Heart left ventricle (tissue), 13 donors: ENCODE measurements around the gene ZNF516.

Experiments used
- CTCF ChIP-seq, 12 donors: fragments of 200-600 bp; sonication (generic) in 4 of 12; IDR thresholded peaks; one replicate each; pipeline versions ENCODE4 v1.5.0 to v1.8.0; 2018 to 2022; ENCODE audit warnings: antibody characterized with exemption in 12 of 12, mild to moderate bottlenecking in 5 of 12
- POLR2A ChIP-seq, 2 donors: fragments of 450-650 bp; IDR thresholded peaks; one replicate each; pipeline ENCODE4 v1.6.1; 2017; ENCODE audit warnings: antibody characterized with exemption in 2 of 2, mild to moderate bottlenecking in 2 of 2, moderate library complexity in 2 of 2
- donor health status: ischemic (EF 13 %, LVEDD 7.1; RV severe dilation, severe dysfunction).
- donor health status: DM: no; HTN: yes; CAD: no.
- donor health status: DM: no; HTN: no; CAD: no.
- donor health status: ischemic (EF 25% LVEDD 6.9; RV normal size, moderate dysfunction).
- donor health status: ischemic (EF 25% LVEDD 5.7; RV mildly dilated, moderate dysfunction).
- donor health status: ischemic (EF 35%, LVEDD 5.7; RV mildly dilated, moderate dysfunction).
- donor health status: nonischemic (EF 11% LVEDD 7.7; RV severe dilation, severe dysfunction).
- donor health status: DM: yes; HTN: yes; CAD: no.
- donor health status: PGD.
- donor health status: ischemic (EF 29% LVEDD 5.4; RV normal size, mild dysfunction).
- donor health status: nonischemic (EF 23%, LVEDD 6.1; RV moderate dilation, normal function).

DNA sequence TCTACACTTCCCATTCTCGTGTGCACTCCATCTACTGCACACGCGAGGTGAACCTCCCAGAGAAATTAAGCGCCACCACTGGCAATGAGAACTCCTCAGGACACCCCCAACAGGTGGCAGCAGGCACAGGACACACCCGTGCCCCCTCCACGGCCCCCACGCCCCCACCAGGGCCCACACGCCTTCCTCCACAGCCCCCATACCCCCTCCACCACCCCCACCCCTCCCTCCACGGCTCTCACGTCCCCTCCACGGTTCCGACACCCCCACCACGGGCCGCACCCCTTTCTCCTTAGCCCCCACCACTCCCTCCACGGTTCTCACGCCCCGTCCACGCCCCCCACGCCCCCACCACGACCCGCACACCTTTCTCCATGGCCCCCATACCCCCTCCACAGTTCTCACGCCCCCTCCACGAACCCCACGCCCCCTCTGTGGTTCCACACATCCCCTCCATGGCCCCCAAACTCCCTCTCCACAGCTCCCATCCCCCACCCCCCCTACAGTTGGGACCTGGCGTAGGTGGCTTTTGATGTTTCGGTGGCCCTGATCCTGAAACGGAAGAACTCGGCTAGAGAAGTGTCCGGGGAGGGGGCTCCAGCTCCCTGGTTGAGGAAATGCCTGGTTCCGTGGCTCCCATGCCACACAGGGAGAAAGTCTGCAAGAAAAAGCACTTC is 110.8 kb downstream of the ZNF516 start:
- TF ChIP-seq POLR2A (IDR thresholded peaks at IDR 0.05): no peak
- TF ChIP-seq CTCF (IDR thresholded peaks at IDR 0.05): no peak
